ENCODE measurements around the gene CACTIN.
A peak's percentile ranks its signal among the peaks of the same experiment; 100 is the strongest.
"Not testable (repeated sequence)": the region's sequence is repeated elsewhere in the genome, so short reads cannot be mapped to it uniquely, and the experiment has no call there.

The CACTIN gene

GRCh38 chr19:3572132-3572854 is 54.3 kb downstream of the CACTIN start:
- peak overlapping the region; percentile 96 for H2BK15ac ChIP-seq (ENCODE audit: low read depth, poor library complexity, severe bottlenecking)
- H3K14ac ChIP-seq (ENCODE audit: low read length in 2 of 2), result peak overlapping the region in 1 of 2 experiments; percentile 71
- no peaks in the 10 kb centered on the region for H3K27me3 ChIP-seq (ENCODE audit: control insufficient read depth in 1 of 2, insufficient read depth in 1 of 2, low read length in 2 of 2)
- H3K9me3 ChIP-seq (ENCODE audit: control insufficient read depth, low read length), result no peaks in the 10 kb centered on the region
- H2AFZ ChIP-seq (ENCODE audit: low read depth, low read length), result peak overlapping the region; percentile 54
- DNase-seq, result peak; percentile 100
- peak overlapping the region in 1 of 2 experiments; percentile 93 for H3K23ac ChIP-seq (ENCODE audit: low read length in 2 of 2)
- WGBS, result 8% methylated on average over 44 of the region's 48 CpGs
- peak overlapping the region; percentile 48 to 81 for H3K4me3 ChIP-seq (ENCODE audit: insufficient read depth in 1 of 2, low read depth in 1 of 2, low read length in 2 of 2)
- peak overlapping the region; percentile 87 for H3K9ac ChIP-seq (ENCODE audit: low read length)
- peaks cover 28% of the 10 kb centered on the region for H3K4me1 ChIP-seq (ENCODE audit: control insufficient read depth, insufficient read depth, low read depth, low read length)
- H2AK5ac ChIP-seq (ENCODE audit: low read length, severe bottlenecking), result peak overlapping the region; percentile 90
- H4K8ac ChIP-seq (ENCODE audit: low read length), result peak overlapping the region; percentile 98
- H3K18ac ChIP-seq (ENCODE audit: low read depth in 1 of 2, low read length in 2 of 2), result peak overlapping the region; percentile 89 to 95
- peaks cover 15 to 32% of the 10 kb centered on the region in 2 experiments for H3K36me3 ChIP-seq (ENCODE audit: control insufficient read depth in 1 of 2, insufficient read depth in 2 of 2, low read depth in 1 of 2, low read length in 2 of 2)
- H3K79me1 ChIP-seq (replicated peaks; ENCODE audit: low read length, poor library complexity, severe bottlenecking), result peaks cover 21% of the 10 kb centered on the region
- peak overlapping the region; percentile 73 for H4K91ac ChIP-seq (ENCODE audit: low read length)
- H3K4me2 ChIP-seq (ENCODE audit: low read length, poor library complexity, severe bottlenecking), result peak overlapping the region; percentile 99
- H3K4ac ChIP-seq (ENCODE audit: low read depth in 1 of 2, low read length in 2 of 2), result peak overlapping the region; percentile 46 to 99
- peak overlapping the region; percentile 41 for H3K27ac ChIP-seq (ENCODE audit: low read length, poor library complexity, severe bottlenecking)
- H2BK12ac ChIP-seq (ENCODE audit: low read length in 2 of 2), result peak overlapping the region in 1 of 2 experiments; percentile 45
- no peak overlapping the region for H2BK5ac ChIP-seq (ENCODE audit: low read depth, low read length, poor library complexity, severe bottlenecking)
- H2BK120ac ChIP-seq (ENCODE audit: low read depth, low read length), result peak overlapping the region; percentile 94

GRCh38 chr19:3570606-3571011 is 56.0 kb downstream of the CACTIN start:
- Histone ChIP-seq H4K8ac (ENCODE audit: low read length) (no peak overlapping the region), H2BK120ac (ENCODE audit: low read depth, low read length) (no peak overlapping the region), H2BK15ac (ENCODE audit: low read depth, poor library complexity, severe bottlenecking) (no peak overlapping the region), H3K9me3 (ENCODE audit: control insufficient read depth, low read length) (no peaks in the 10 kb centered on the region), H3K4ac (ENCODE audit: low read depth in 1 of 2, low read length in 2 of 2) (peak overlapping the region in 1 of 2 experiments; percentile 15), H3K36me3 (ENCODE audit: control insufficient read depth in 1 of 2, insufficient read depth in 2 of 2, low read depth in 1 of 2, low read length in 2 of 2) (peaks cover 8 to 17% of the 10 kb centered on the region in 2 experiments), H2BK5ac (ENCODE audit: low read depth, low read length, poor library complexity, severe bottlenecking) (no peak overlapping the region), H3K27ac (ENCODE audit: low read length, poor library complexity, severe bottlenecking) (no peak overlapping the region), H3K79me1 (replicated peaks; ENCODE audit: low read length, poor library complexity, severe bottlenecking) (peaks cover 19% of the 10 kb centered on the region), H3K4me1 (ENCODE audit: control insufficient read depth, insufficient read depth, low read depth, low read length) (peaks cover 18% of the 10 kb centered on the region), H3K23ac (ENCODE audit: low read length in 2 of 2) (no peak overlapping the region), H2AFZ (ENCODE audit: low read depth, low read length) (no peak overlapping the region), H2AK5ac (ENCODE audit: low read length, severe bottlenecking) (no peak overlapping the region), H3K4me3 (ENCODE audit: insufficient read depth in 1 of 2, low read depth in 1 of 2, low read length in 2 of 2) (no peak overlapping the region), H2BK12ac (ENCODE audit: low read length in 2 of 2) (no peak overlapping the region), H4K91ac (ENCODE audit: low read length) (no peak overlapping the region), H3K27me3 (ENCODE audit: control insufficient read depth in 1 of 2, insufficient read depth in 1 of 2, low read length in 2 of 2) (no peaks in the 10 kb centered on the region), H3K9ac (ENCODE audit: low read length) (no peak overlapping the region), H3K18ac (ENCODE audit: low read depth in 1 of 2, low read length in 2 of 2) (no peak overlapping the region), H3K14ac (ENCODE audit: low read length in 2 of 2) (no peak overlapping the region), H3K4me2 (ENCODE audit: low read length, poor library complexity, severe bottlenecking) (no peak overlapping the region)
- 91% methylated on average over 7 of the region's 7 CpGs for WGBS
- DNase-seq, result no peak

DNA sequence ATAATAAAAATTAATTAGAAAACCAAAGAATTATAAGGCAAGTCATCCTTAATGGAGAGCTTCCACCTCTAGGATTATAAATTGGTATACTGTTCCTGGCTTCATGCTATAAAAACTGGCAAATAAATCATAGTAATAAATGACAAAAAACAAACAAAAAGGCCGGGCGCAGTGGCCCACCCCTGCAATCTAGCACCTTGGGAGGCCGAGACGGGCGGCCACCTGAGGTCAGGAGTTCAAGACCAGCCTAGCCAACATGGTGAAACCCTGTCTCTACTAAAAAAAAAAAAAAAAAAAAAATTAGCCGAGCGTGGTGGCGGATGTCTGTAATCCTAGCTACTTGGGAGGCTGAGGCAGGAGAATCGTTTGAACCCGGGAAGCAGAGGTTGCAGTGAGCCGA is 56.5 kb downstream of the CACTIN start:
- H3K18ac ChIP-seq (ENCODE audit: low read depth in 1 of 2, low read length in 2 of 2); H2BK120ac ChIP-seq (ENCODE audit: low read depth, low read length); H3K4me3 ChIP-seq (ENCODE audit: insufficient read depth in 1 of 2, low read depth in 1 of 2, low read length in 2 of 2); H3K27me3 ChIP-seq (ENCODE audit: control insufficient read depth in 1 of 2, insufficient read depth in 1 of 2, low read length in 2 of 2); H3K14ac ChIP-seq (ENCODE audit: low read length in 2 of 2); H2AK5ac ChIP-seq (ENCODE audit: low read length, severe bottlenecking); H3K23ac ChIP-seq (ENCODE audit: low read length in 2 of 2); DNase-seq; H2BK12ac ChIP-seq (ENCODE audit: low read length in 2 of 2); H3K4ac ChIP-seq (ENCODE audit: low read depth in 1 of 2, low read length in 2 of 2); H2BK15ac ChIP-seq (ENCODE audit: low read depth, poor library complexity, severe bottlenecking); H4K91ac ChIP-seq (ENCODE audit: low read length); H4K8ac ChIP-seq (ENCODE audit: low read length); H2BK5ac ChIP-seq (ENCODE audit: low read depth, low read length, poor library complexity, severe bottlenecking); H3K9ac ChIP-seq (ENCODE audit: low read length); H3K27ac ChIP-seq (ENCODE audit: low read length, poor library complexity, severe bottlenecking); H3K4me2 ChIP-seq (ENCODE audit: low read length, poor library complexity, severe bottlenecking); H2AFZ ChIP-seq (ENCODE audit: low read depth, low read length); H3K9me3 ChIP-seq (ENCODE audit: control insufficient read depth, low read length): not testable (repeated sequence)
- WGBS, result 97% methylated on average over 10 of the region's 11 CpGs
- Histone ChIP-seq H3K4me1 (ENCODE audit: control insufficient read depth, insufficient read depth, low read depth, low read length) (peaks cover 21% of the 10 kb centered on the region), H3K79me1 (replicated peaks; ENCODE audit: low read length, poor library complexity, severe bottlenecking) (peaks cover 16% of the 10 kb centered on the region), H3K36me3 (ENCODE audit: control insufficient read depth in 1 of 2, insufficient read depth in 2 of 2, low read depth in 1 of 2, low read length in 2 of 2) (peaks cover 3 to 11% of the 10 kb centered on the region in 2 experiments)

DNA sequence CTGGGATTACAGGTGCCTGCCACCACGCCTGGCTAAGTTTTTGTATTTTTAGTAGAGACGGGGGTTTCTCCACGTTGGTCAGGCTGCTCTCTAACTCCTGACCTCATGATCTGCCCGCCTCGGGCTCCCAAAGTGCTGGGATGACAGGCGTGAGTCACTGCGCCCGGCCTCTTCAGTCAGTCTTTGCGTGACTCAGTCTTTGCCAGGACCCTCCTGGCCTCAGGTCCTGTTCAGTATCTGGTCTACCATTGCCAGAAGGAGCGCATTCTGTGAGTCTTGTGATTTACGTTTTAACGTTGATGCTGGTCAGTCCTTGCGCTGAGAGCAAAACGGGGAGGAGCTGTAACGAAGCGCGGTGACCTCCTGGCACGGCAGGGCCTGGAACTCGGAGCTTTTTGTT is 61.5 kb downstream of the CACTIN start:
- Histone ChIP-seq H3K4me3 (ENCODE audit: insufficient read depth in 1 of 2, low read depth in 1 of 2, low read length in 2 of 2) (no peak overlapping the region), H2BK5ac (ENCODE audit: low read depth, low read length, poor library complexity, severe bottlenecking) (no peak overlapping the region), H2AFZ (ENCODE audit: low read depth, low read length) (peak overlapping the region; percentile 30), H3K4me2 (ENCODE audit: low read length, poor library complexity, severe bottlenecking) (no peak overlapping the region), H4K91ac (ENCODE audit: low read length) (no peak overlapping the region), H3K4me1 (ENCODE audit: control insufficient read depth, insufficient read depth, low read depth, low read length) (peaks cover 24% of the 10 kb centered on the region), H3K79me1 (replicated peaks; ENCODE audit: low read length, poor library complexity, severe bottlenecking) (peaks cover 1% of the 10 kb centered on the region), H3K18ac (ENCODE audit: low read depth in 1 of 2, low read length in 2 of 2) (peak overlapping the region in 1 of 2 experiments; percentile 95), H3K9ac (ENCODE audit: low read length) (no peak overlapping the region), H3K27ac (ENCODE audit: low read length, poor library complexity, severe bottlenecking) (peak overlapping the region; percentile 8), H4K8ac (ENCODE audit: low read length) (peak overlapping the region; percentile 66), H3K9me3 (ENCODE audit: control insufficient read depth, low read length) (no peaks in the 10 kb centered on the region), H2BK120ac (ENCODE audit: low read depth, low read length) (no peak overlapping the region), H3K23ac (ENCODE audit: low read length in 2 of 2) (no peak overlapping the region), H3K27me3 (ENCODE audit: control insufficient read depth in 1 of 2, insufficient read depth in 1 of 2, low read length in 2 of 2) (no peaks in the 10 kb centered on the region), H2BK15ac (ENCODE audit: low read depth, poor library complexity, severe bottlenecking) (no peak overlapping the region), H2AK5ac (ENCODE audit: low read length, severe bottlenecking) (no peak overlapping the region), H2BK12ac (ENCODE audit: low read length in 2 of 2) (peak overlapping the region in 1 of 2 experiments; percentile 65), H3K14ac (ENCODE audit: low read length in 2 of 2) (no peak overlapping the region), H3K4ac (ENCODE audit: low read depth in 1 of 2, low read length in 2 of 2) (peak overlapping the region; percentile 48 to 73), H3K36me3 (ENCODE audit: control insufficient read depth in 1 of 2, insufficient read depth in 2 of 2, low read depth in 1 of 2, low read length in 2 of 2) (no peaks in the 10 kb centered on the region)
- WGBS, result 13% methylated on average over 19 of the region's 19 CpGs
- DNase-seq, result peak; percentile 99

Measured in mesenchymal stem cell (in vitro differentiated cells and primary cell).